HG03045 (cell line): ENCODE measurements around the gene ANKH.
"Not testable (repeated sequence)": the region's sequence is repeated elsewhere in the genome, so short reads cannot be mapped to it uniquely, and the experiment has no call there.

ENCODE experiments used
- ATAC-seq: cut with Tn5 transposase; IDR thresholded peaks from one replicate; pipeline ENCODE4 v1.9.1; 2021; ENCODE audit warnings: mild to moderate bottlenecking, moderate library complexity; ENCODE audit not compliant: unreplicated experiment

Gene ANKH

DNA sequence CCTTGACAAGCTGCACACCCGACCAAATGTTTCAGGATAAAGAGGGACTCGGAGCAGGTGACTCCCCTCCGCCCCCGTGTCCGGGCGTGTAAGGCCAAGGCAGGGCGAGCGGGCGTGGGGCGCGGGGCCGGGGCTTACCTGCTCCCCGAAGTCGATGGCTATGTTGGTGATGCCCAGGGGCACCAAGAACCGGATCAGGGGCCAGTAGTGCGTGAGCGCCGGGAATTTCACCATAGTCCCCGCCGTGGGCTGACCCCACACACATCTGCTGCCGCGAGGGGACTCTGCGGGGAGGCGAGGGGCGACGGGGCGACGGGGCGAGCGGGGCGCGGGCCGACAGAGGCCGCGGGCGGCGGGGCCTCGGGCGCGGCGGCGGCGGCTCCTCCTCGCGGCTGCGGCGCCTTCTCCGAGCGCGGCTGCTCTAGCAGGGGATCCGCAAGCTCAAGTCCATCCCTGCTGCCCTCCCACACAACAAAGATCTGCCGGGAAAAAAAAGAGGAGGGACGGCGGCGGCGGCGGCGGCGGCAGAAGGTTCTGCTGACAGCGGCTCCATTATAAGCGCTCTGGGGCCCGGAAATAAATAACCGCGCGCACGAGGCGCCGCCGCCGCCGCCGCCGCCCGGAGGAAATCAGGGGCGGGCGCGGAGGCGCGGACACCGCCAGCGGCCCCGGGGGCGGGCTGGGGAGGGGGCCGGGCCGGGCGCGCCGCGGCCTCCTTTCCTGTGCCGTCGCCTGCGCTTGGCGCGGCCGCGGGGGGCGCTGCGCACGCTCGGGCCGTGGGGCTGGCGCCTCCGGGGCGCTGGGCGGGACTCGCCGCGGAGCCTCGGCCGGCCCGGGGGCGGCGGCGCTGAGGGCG, at the start of gene ANKH:
TSS of gene ANKH (minus strand) at position 565 of the 856 bp plus-strand sequence. CDS start at position 234, 331 bp downstream.
- ATAC-seq, result peak; percentile 90

DNA sequence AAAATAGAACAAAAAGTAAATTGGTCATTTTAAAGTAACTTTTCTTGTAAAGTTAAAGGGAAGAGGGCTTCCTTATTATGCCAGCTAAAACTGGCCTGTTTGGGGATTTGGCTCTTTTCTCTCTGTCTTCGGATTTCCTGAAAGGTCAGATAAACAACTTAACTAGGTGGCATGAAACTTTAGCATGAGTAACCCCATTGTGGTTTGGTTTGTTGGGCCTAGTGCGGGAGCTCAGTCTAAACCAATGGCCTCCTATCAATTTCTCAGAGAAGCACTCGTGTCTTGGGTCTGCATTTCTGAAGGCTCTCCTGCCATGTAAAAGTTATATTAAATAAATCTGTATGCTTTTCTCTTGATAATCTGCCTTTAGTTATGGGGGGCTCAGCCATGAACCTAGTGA, 48.5 kb upstream of the ANKH start:
- no peak for ATAC-seq

DNA sequence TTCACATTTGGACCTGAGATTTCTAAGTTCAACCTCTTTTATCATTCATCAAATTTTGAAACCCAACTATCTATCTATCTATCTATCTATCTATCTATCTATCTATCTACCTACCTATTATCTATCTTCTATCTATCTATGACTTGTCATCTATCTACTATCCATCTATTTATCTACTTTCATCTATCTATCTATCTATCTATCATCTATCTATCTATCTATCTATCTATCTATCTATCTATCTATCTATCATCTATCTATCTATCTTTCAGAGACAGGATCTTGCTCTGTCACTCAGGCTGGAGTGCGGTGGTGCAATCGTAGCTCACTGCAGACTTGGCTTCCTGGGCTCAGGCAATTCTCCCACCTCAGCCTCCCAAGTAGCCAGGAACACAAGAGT, 47.5 kb upstream of the ANKH start:
- not testable (repeated sequence) for ATAC-seq

DNA sequence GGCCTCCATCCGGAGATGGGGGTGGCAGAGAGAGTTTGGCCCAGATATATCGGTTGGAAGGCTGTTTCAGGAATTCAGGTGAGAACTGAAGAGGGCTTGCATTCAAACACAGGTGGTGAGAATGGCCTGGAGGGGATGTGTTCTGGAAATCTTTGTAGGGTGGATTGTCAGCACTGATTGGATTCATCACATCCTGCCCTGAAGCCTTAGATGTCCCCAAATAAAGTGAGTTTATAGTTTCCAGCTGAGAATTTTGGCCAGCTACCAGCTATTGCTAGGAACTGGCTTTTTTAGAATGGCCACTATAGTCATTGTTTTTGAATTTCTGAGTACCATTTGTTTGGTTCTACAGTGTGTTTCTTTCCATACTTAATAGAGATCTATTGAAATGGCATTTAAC, 46.1 kb upstream of the ANKH start:
- ATAC-seq, result no peak

DNA sequence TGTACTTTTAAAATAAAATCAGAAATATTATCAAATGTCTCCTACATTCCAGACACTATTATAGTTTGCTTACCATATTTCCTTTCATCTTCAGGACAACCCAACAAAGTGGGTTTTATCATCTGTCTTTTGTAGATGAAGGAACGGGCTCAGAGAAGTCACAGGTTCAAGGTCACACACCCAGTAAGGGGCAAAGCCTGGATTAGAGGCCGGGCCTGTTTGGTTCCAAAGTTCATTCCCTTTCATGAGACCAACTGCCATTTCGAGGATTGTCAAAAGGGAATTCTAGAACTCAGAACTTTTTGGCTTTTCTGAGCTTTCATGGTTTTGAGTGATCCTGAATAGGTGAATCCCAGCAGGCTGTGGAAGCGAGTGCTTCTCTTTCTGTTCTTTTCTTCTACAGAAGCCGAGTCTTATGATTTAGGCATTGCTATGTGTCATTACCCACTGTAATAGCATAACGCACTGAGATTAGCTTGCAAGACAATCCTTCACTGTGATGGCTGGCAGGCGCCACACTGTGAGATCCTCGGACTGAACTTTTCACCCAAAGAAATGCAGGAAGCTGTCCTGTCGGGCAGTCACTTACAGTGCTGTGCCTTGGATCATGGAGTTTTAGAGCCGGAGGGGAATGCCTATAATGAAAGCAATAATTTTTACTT, 43.8 kb upstream of the ANKH start:
- no peak for ATAC-seq

DNA sequence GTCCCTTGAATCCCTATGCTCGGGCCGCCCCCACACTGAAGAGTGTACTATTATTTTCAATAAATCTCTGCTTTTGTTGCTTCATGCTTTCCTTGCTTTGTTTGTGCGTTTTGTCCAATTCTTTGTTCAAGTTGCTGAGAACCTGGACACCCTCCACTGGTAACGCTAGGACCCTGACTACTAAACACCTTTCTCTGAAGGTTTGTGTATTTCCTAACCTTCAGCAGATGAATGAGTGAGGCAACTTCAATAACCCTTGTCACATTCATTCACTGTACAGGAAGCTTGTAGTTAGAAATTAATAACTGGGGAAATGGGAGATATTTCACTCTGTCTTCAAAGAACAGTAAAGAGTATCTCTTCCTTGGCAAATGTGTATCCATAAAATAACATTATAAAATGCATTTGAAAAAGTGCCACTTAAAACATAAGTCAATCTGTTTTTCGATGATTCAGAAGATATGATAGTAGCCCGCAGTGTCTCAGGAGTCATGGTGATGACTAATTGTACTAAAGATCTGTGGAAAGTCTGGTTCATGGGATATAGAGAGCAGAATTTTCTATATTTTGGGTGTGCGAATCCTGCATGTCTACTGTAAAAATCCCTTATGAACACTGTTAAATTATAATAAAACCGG, 43.2 kb upstream of the ANKH start:
- no peak for ATAC-seq

DNA sequence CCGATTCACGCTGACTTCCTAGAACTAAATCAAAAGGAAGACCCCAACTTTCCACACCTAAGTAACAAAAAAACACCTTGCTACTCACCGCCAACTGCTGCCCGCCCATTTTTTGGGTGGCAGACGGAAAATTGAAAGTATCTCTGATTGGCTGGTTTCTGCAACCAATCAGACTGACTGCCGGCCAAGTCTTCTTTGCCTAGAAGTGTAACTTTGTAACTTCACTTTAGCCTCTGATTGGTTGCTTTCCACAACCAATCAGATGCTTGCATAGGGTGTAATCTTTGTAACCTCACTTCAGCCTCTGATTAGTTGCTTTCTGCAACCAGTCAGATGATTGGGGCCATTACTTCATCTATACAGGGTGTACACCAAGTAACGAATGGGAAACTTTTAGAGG, 42.6 kb upstream of the ANKH start:
- ATAC-seq, result no peak

DNA sequence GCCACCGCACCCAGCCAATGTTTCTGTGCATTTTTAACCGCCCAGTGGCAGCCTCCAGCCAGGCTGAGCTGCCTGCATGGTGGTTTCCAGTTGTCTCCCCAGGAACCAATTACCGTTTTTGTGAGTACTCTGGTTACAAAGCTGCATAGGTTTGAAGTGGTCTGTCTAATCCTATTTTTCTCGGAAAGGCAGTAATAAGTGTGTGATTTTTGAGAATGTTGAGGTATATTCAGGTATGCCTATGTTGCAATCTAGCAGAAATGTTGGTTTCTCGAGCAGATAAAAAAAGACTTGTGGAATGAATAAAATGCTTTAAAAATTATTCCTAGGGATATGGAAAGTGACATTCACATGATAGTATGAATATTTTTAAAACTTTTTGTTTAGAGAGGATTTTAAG, 41.5 kb upstream of the ANKH start:
- no peak for ATAC-seq

DNA sequence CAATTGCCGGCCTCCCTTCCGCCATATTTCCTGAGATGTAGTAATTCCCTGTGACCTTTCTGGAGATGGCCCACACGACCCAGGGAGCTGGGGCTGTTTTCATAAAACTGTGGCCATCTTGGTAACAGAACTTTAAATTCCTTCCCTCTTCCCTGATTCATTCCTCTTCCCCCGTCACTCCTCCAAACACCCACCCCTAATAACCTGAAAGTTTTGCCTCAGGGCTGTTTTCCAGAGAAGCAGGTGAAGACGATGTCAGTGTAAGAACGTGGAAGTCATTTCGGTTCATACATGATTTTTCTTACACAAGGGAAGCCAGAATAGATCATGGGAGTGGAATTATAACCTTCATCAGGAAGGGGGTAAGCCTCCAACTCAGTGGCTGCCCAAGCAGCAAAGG, 40.6 kb upstream of the ANKH start:
- no peak for ATAC-seq

DNA sequence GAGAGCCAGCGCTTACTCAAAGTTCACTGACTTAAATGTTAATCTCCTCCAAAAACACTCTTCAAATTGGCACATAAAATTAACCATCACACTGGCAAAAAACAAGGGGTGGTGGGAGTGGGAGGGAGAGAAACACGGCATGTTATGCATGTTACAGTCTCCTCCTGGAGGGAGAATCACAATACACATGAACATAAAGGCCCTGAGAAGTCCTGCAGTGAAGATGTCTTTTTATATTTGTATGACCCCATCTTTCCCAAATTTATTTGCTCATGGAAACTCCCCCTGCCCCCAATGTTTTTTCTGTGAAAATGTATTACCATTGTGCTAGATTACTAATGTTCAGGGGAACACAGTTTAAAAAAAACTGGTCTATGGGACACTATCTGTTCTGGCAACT, 37.8 kb upstream of the ANKH start:
- ATAC-seq, result no peak

DNA sequence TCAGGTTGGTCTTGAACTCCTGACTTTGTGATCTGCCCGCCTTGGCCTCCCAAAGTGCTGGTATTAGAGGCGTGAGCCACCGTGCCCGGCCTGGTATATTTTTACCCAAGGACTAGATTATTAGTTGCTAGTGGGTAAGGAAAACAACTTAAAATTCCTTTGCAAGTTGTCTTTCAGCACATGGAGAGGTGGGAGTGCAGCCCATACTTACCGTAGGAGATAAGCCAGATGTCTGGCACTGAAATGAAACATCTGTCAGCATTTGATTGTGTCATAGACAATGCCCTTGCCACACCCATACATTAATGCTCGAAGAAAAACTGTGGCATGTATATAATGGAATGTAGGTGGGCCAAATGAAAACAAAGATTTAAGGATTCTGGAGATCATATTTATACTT, 36.6 kb upstream of the ANKH start:
- no peak for ATAC-seq

DNA sequence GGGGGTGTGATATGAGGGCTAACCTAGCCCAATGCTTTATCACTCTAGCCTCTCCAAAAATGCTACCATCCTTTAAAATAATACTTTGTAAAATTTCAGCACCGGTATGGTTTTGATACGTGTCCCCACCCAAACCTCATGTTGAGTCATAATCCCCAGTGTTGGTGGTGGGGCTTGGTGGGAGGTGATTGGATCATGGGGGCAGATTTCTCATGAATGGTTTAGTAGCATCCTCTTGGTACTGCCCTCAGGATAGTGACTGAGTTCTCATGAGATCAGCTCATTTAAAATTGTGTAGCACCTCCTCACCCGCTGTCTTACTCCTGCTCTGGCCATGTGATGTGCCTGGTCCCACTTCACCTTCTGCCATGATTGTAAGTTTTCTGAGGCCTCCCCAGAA, 35.0 kb upstream of the ANKH start:
- no peak for ATAC-seq

DNA sequence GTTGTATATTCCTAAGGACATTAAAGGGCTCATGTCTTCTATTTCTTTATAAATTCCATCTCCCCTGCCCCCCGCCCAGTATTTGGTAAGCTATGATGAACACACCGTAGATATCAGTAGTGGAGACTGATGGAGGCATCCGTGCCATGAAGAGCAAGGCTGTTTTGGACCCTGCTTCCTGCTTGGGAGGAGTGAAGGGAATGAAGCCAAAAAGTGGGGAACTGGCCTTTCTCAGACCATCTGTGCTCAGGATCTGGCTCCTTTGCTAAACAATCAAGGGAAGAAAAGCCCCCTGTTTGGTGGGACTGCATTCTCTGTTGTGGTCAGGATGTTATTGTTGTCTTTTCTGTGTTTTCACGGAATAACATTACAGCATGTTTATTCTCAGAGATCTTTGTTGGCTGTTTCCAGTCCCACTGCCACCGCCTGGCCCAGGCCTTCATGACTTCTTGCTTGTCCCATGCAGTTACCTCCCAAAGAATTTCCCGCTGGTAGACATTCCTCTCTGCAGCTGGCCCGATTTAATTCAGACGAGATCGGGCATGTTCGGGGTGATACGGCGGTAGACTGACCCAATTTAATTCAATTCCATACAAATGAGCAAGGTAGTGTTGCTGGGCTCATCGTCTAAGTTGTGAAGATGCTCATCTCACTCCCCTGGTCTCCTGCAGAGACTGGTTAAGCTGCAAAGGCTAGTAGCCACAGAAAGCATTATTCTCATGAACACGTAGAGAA, 31.4 kb upstream of the ANKH start:
- no peak for ATAC-seq

DNA sequence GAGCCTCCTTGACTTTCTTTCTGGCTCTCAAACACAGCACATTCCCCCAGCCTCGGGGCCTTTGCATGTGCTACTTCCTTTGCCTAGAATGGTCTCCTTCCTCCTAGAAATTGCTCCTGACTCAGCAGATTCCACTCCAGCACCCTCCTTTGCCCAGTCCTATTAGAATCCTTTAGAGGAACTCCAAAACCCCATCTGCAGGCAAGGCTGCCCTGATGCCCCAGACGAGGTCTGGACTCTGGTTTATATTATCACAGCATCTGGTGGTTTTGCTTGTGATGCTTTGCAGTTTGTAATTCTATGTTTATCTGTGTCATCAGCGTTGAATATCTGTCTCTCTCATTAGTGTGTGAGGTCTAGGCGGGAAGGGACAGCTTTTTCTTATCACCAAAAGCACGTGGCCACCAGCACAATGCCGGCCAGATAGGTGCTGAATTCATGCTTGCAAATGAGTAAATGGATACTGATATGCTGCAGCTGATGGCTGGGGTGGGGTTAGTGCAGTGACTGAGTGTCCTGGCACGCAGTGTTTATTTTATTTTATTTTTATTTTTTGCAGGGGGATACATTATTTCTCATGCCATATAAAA, 30.0 kb upstream of the ANKH start:
- no peak for ATAC-seq

DNA sequence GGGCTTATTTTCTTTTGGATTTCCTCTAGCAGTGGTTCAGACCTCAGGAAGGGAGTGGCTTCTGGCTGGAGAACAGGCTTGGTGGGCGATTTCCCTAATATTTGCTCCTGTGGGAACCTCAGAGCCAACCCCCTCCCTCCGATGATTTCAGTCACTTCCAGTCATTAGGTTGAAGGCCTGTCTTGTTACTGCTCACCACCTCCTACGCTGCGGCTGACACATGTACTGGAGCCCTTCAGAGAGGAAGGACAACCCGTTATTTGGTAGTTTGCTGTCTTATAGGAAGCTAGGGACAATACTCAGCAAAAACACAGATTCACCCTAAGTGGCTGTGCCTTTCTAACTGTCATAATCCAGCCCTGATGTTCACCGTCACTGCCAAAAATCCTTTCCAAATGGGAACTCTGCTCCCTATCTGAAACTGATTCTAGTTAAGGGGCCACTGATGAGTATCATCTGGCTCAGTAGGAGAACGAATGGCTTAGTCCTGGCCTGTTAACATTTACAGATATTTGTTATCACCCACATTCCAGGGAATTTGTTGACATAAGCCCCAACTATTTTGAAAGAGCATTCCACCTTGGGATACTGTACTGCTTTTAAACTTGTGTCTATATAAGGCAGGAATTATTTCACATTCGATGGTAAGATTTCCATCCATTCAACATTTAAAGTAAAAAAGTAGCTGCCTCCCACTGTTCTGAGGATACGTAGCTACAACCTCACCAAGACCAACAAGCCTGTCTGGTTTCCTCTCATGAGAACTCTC, 29.3 kb upstream of the ANKH start:
- ATAC-seq, result no peak

DNA sequence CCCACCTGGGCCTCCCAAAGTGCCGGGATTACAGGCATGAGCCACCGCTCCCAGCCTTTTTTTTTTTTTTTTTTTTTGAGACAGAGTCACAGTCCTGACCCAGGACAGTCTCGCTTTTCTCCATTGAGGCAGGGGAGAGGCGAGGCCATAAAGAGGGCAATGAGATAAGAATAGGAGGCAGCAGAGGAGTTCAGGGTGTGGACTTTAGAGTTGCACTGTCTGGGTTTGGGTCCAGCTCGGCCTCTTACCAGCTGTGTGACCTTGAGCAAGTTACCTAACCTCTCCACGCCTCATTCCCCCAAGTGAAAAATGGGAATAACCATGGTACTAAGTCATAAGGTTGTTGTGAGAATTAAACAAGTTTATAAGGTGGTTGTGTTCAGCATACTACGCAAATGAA, 24.6 kb upstream of the ANKH start:
- ATAC-seq, result no peak

DNA sequence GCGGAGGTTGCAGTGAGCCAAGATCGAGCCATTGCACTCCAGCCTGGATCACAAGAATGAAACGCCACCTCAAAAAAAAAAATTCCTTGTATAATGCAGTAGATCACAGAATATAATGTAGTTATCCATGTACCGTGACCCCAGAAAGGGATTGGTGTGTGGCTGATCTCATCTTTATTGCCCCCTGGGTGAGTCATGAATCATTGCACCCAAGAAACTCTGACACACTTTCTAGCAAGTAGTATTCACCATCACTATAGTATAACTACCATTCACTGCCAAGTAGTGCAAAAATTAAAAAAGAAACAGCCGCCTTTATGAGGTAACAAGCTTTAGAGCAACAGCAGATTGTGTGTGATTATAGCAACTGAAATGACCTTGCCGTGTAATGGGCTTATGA, 23.7 kb upstream of the ANKH start:
- ATAC-seq, result no peak

DNA sequence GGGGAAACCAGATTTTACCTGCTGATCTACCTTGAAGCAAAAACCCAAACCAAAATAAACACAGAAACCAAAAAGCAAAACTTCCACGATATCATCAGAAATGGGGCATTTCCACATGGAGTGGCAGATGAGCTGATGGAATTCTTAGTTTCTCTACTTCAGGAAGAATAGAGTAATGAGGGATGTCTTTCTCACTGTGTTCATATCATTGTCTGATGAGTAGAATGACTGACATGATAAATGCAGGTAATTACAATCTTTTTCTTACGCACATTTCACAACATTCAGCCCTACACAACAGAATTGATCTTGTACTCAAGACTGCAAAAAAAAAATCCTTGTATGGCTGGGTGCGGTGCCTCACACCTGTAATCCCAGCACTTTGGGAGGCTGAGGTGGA, 23.2 kb upstream of the ANKH start:
- ATAC-seq, result no peak

DNA sequence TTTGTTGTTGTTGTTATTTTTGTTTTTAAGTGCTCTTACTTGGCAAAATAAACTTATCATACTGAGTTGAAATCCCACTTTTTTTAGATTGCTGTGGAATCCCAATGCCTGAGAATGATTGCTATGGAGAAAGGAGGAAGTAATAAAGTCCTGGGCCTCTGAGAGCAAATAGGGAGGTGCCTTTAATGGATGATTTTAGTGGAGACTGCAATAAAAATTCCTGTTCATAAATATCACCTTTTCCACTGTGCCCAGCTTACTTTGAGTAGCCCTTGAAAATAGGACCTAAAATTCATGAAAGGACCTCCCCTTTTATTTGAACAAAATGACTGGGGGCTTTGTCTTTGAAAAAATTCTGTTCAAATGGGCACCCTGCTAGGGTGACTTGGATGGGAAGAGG, 21.8 kb upstream of the ANKH start:
- no peak for ATAC-seq

DNA sequence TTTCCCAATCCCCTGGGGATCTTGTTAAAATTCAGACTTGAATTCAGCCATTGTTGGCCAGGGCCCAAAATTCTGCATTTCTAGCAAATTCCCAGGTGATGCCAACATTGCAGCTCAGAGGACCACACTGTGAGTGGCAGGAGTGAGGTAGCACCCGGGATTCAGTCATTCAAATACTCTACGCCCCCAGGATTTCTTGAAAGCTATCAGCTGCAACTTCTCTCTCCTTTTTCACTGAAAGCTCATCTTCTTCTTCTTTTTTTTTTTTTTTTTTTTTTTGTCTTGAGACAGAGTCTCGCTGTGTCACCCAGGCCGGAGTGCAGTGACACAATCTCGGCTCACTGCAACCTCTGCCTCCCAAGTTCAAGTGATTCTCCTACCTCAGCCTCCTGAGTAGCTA, 19.3 kb upstream of the ANKH start:
- ATAC-seq, result no peak
